Measurements from ENCODE around the gene SLC8A1.

The SLC8A1 gene

GRCh38 chr2:40224318-40224717 lies 227.6 kb downstream of the SLC8A1 start:
- no peak for TF ChIP-seq CTCF (IDR thresholded peaks at IDR 0.05; ENCODE audit: low read depth, low read length)
- no peak for DNase-seq (ENCODE audit: extremely low read depth, low read depth)

GRCh38 chr2:40220177-40220925 lies 231.5 kb downstream of the SLC8A1 start:
- no peak for DNase-seq (ENCODE audit: extremely low read depth, low read depth)
- no peak for TF ChIP-seq CTCF (IDR thresholded peaks at IDR 0.05; ENCODE audit: low read depth, low read length)

GRCh38 chr2:40219141-40219540 lies 232.7 kb downstream of the SLC8A1 start:
- no peak for DNase-seq (ENCODE audit: extremely low read depth, low read depth)
- no peak for TF ChIP-seq CTCF (IDR thresholded peaks at IDR 0.05; ENCODE audit: low read depth, low read length)

GRCh38 chr2:40218679-40219078 lies 233.2 kb downstream of the SLC8A1 start:
- TF ChIP-seq CTCF (IDR thresholded peaks at IDR 0.05; ENCODE audit: low read depth, low read length), result no peak
- no peak for DNase-seq (ENCODE audit: extremely low read depth, low read depth)

- TF ChIP-seq CTCF (IDR thresholded peaks at IDR 0.05; ENCODE audit: low read depth, low read length), result no peak
- DNase-seq (ENCODE audit: extremely low read depth, low read depth), result no peak
These were observed 238.3 kb downstream of the SLC8A1 start for GRCh38 chr2:40213619-40214018.

- TF ChIP-seq CTCF (IDR thresholded peaks at IDR 0.05; ENCODE audit: low read depth, low read length), result peak; percentile 48
- no peak for DNase-seq (ENCODE audit: extremely low read depth, low read depth)
These were observed 238.8 kb downstream of the SLC8A1 start for GRCh38 chr2:40213071-40213470.

GRCh38 chr2:40210968-40211353 lies 240.9 kb downstream of the SLC8A1 start:
- DNase-seq (ENCODE audit: extremely low read depth, low read depth), result no peak
- TF ChIP-seq CTCF (IDR thresholded peaks at IDR 0.05; ENCODE audit: low read depth, low read length), result no peak

All from AG09319 (cell line).